NCI-H1048 (cell line): Measurements from ENCODE around the gene DBP.
A peak's percentile ranks its signal among the peaks of the same experiment; 100 is the strongest.
"Not testable (repeated sequence)": the region's sequence is repeated elsewhere in the genome, so short reads cannot be mapped to it uniquely, and the experiment has no call there.

ENCODE experiments used
- DNase-seq: peaks from one replicate; lab custom pipeline; 2025; lab: John Stamatoyannopoulos, UW

Gene DBP

GRCh38 chr19:48636859-48637448, at the start of gene DBP:
DBP (minus strand) TSS chr19:48637379; CDS start chr19:48636994, 385 bp downstream.
- no peak for DNase-seq

- not testable (repeated sequence) for DNase-seq
Measured at GRCh38 chr19:48686637-48687036, 49.5 kb upstream of the DBP start.

GRCh38 chr19:48686088-48686487, 48.9 kb upstream of the DBP start:
- no peak for DNase-seq

GRCh38 chr19:48685583-48685982, 48.4 kb upstream of the DBP start:
- no peak for DNase-seq

GRCh38 chr19:48683349-48683748, 46.2 kb upstream of the DBP start:
- no peak for DNase-seq

- DNase-seq, result no peak
Measured at GRCh38 chr19:48681127-48681470, 43.9 kb upstream of the DBP start.

- no peak for DNase-seq
Measured at GRCh38 chr19:48680436-48681126, 43.4 kb upstream of the DBP start.

GRCh38 chr19:48680006-48680405, 42.8 kb upstream of the DBP start:
- not testable (repeated sequence) for DNase-seq

GRCh38 chr19:48678201-48678600, 41.0 kb upstream of the DBP start:
- DNase-seq, result no peak

- DNase-seq, result no peak
Measured at GRCh38 chr19:48676887-48677286, 39.7 kb upstream of the DBP start.

GRCh38 chr19:48676487-48676886, 39.3 kb upstream of the DBP start:
- DNase-seq, result no peak

GRCh38 chr19:48674921-48675824, 38.0 kb upstream of the DBP start:
- DNase-seq, result peak; percentile 73

- no peak for DNase-seq
Measured at GRCh38 chr19:48674216-48674809, 37.1 kb upstream of the DBP start.

GRCh38 chr19:48673436-48674100, 36.4 kb upstream of the DBP start:
- DNase-seq, result no peak

GRCh38 chr19:48672994-48673393, 35.8 kb upstream of the DBP start, which contains the start of gene NTN5:
NTN5 (minus strand) TSS chr19:48673017; CDS start chr19:48670986, 2,031 bp downstream.
- no peak for DNase-seq

GRCh38 chr19:48671446-48671995, 34.3 kb upstream of the DBP start:
- no peak for DNase-seq

- DNase-seq, result no peak
Measured at GRCh38 chr19:48670699-48671445, 33.7 kb upstream of the DBP start.

- no peak for DNase-seq
Measured at GRCh38 chr19:48669903-48670668, 32.9 kb upstream of the DBP start.

- no peak for DNase-seq
Measured at GRCh38 chr19:48668761-48669160, 31.6 kb upstream of the DBP start.

- DNase-seq, result no peak
Measured at GRCh38 chr19:48668332-48668731, 31.2 kb upstream of the DBP start.
